Prostate gland (tissue), 2 donors: Measurements from ENCODE around the gene PPA1. TPM values are rescaled to one million over a fixed set of nuclear protein-coding genes. Genes with fewer than 3 reads are reported as not detected.

Source experiments
- DNase-seq: peaks from one replicate; pipeline ENCODE4 v3.0.0-alpha.2; 2019; ENCODE audit warnings: low spot score
- H3K27ac ChIP-seq, 2 donors: fragments of 200-600 bp; sonication (generic); 2 replicates each; pipeline ENCODE4 v1.5.1; 2017 to 2019
- H3K27me3 ChIP-seq: fragments of 200-600 bp; sonication (generic); replicated peaks from 2 replicates; pipeline ENCODE4 v1.5.1; 2019; ENCODE audit not compliant: insufficient read depth
- H3K36me3 ChIP-seq, 2 donors: fragments of 200-600 bp; sonication (generic); 1 replicate in 1 of 2; 2 replicates in 1 of 2; pipeline versions ENCODE4 v1.5.1 to v1.8.1; 2017 to 2019
- H3K4me1 ChIP-seq: fragments of 200-600 bp; sonication (generic); replicated peaks from 2 replicates; pipeline ENCODE4 v1.5.1; 2019
- H3K4me3 ChIP-seq, 2 donors: fragments of 200-600 bp; sonication (generic); 2 replicates each; pipeline ENCODE4 v1.5.1; 2017 to 2019
- H3K9me3 ChIP-seq: fragments of 200-600 bp; sonication (generic); 2 replicates; pipeline ENCODE4 v1.5.1; 2017
- CTCF ChIP-seq, 4 experiments: fragments of 200-600 bp in 2 of 4; fragments of 450-650 bp in 2 of 4; sonication (generic) in 2 of 4; IDR thresholded peaks; 1 replicate in 3 of 4; 2 replicates in 1 of 4; pipeline ENCODE4 v1.5.1; 2016 to 2019; ENCODE audit warnings: antibody characterized with exemption in 4 of 4, mild to moderate bottlenecking in 2 of 4, moderate library complexity in 2 of 4
- POLR2A ChIP-seq: fragments of 450-650 bp; IDR thresholded peaks from one replicate; pipeline ENCODE4 v1.6.1; 2016; ENCODE audit warnings: antibody characterized with exemption, mild to moderate bottlenecking
- POLR2AphosphoS5 ChIP-seq: sonication (generic); formaldehyde crosslinking; IDR thresholded peaks from one replicate; pipeline ENCODE4 v1.6.1; 2017; ENCODE audit warnings: antibody characterized with exemption
- WGBS: methylation state at CpG from one replicate; pipeline ENCODE4 v1.1.5; 2018; 5-methylcytosine and 5-hydroxymethylcytosine counted together
- intact Hi-C: fragments of 100-400 bp; cut with DNase I; formaldehyde crosslinking; loops from one replicate; pipeline ENCODE4 v1.14.2; 2022
- total RNA-seq, 2 donors: library from RNA; depleted of rRNA; stranded (reverse); fragments of >200 nt; gene quantifications; one replicate each; pipeline ENCODE4 v1.1.0, GENCODE V29; 2016

The PPA1 gene
- total RNA-seq, 2 donors from 2014 or later: 79.4 to 109 TPM

DNA sequence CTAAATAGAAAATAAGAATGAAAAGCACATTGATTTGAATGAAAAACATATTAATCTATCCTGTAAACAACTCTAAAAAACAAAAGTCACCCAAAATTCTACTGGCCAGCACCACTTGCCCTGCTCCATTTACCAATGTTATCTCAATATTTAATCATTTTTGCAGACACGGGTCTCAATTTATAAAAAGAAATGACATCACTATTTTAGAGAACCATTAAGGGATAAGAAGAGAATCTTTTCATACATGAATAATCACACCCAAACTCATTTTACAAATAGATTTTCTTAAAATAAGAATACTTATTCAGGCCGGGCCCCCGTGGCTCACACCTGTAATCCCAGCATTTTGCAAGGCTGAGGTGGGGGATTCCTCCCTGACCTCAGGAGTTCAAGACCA lies 66.8 kb downstream of the PPA1 start:
- intact Hi-C loops: no loop called here
- Histone ChIP-seq H3K4me3 (no peak overlapping the region), H3K27me3 (no peaks in the 10 kb centered on the region), H3K36me3 (no peaks in the 10 kb centered on the region), H3K27ac (no peak overlapping the region), H3K9me3 (no peaks in the 10 kb centered on the region), H3K4me1 (no peaks in the 10 kb centered on the region)
- TF ChIP-seq POLR2AphosphoS5 (no peak), CTCF (IDR thresholded peaks at IDR 0.05) (no peak), POLR2A (no peak)
- no peak for DNase-seq
- 71% methylated on average over 3 of the region's 3 CpGs for WGBS

DNA sequence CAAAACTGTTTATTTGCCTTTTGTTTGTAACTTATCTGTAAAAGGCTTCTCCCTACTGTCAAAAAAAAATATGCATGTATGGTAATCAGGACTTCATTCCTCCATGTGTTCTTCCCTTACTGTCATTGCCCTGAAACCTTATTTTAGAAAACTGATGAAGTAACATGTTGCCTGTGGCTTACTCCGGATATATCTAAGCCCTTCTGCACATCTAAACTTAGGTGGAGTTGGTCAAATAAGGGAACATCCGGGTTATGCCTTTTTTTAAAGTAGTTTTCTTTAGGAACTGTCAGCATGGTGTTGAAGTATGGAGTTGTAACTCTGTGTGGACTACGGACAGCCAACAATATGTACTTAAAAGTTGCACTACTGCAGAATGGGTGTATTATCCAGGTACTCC lies 69.1 kb downstream of the PPA1 start:
- DNase-seq: no peak
- no peaks in the 10 kb centered on the region for H3K4me1 ChIP-seq
- H3K27ac ChIP-seq: no peak overlapping the region
- TF ChIP-seq POLR2AphosphoS5 (no peak), POLR2A (no peak), CTCF (IDR thresholded peaks at IDR 0.05) (no peak)
- no peaks in the 10 kb centered on the region for H3K27me3 ChIP-seq
- intact Hi-C loops: no loop called here
- peaks cover 0 to 2% of the 10 kb centered on the region in 2 donors for H3K36me3 ChIP-seq
- 63% methylated on average over 3 of the region's 3 CpGs for WGBS
- H3K9me3 ChIP-seq: no peaks in the 10 kb centered on the region
- H3K4me3 ChIP-seq: no peak overlapping the region

DNA sequence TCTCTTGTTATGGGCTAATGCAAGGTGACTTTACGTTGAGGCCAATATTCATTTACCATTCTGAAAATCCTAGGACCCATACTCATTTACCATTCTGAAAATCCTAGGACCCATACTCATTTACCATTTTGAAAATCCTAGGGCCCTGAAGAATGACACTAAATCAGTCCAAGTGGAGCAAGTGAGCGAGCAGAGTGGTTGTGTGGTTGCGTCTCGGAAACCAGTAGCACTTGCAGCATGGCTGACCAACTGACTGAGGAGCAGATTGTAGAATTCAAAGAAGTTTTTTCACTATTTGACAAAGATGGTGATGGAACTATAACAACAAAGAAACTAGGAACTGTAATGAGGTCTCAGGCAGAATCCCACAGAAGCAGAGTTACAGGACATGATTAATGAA lies 69.8 kb downstream of the PPA1 start:
- 93% methylated on average over 4 of the region's 4 CpGs for WGBS
- H3K36me3 ChIP-seq: peaks cover 0 to 2% of the 10 kb centered on the region in 2 donors
- H3K9me3 ChIP-seq: no peaks in the 10 kb centered on the region
- intact Hi-C loops: no loop called here
- TF ChIP-seq CTCF (IDR thresholded peaks at IDR 0.05): no peak
- no peak for TF ChIP-seq POLR2A
- TF ChIP-seq POLR2AphosphoS5: no peak
- H3K27ac ChIP-seq: no peak overlapping the region
- H3K4me3 ChIP-seq: no peak overlapping the region
- DNase-seq: no peak
- H3K4me1 ChIP-seq: no peaks in the 10 kb centered on the region
- no peaks in the 10 kb centered on the region for H3K27me3 ChIP-seq

- H3K4me1 ChIP-seq: no peaks in the 10 kb centered on the region
- no peak overlapping the region for H3K27ac ChIP-seq
- H3K9me3 ChIP-seq: no peaks in the 10 kb centered on the region
- no peak for DNase-seq
- H3K36me3 ChIP-seq: peaks cover 0 to 2% of the 10 kb centered on the region in 2 donors
- TF ChIP-seq POLR2A (no peak), POLR2AphosphoS5 (no peak), CTCF (IDR thresholded peaks at IDR 0.05) (no peak)
- H3K4me3 ChIP-seq: no peak overlapping the region
- intact Hi-C loops: no loop called here
- no peaks in the 10 kb centered on the region for H3K27me3 ChIP-seq
- WGBS: 77% methylated on average over 1 of the region's 1 CpG
Measured at GRCh38 chr10:70162892-70163201, 70.4 kb downstream of the PPA1 start.

DNA sequence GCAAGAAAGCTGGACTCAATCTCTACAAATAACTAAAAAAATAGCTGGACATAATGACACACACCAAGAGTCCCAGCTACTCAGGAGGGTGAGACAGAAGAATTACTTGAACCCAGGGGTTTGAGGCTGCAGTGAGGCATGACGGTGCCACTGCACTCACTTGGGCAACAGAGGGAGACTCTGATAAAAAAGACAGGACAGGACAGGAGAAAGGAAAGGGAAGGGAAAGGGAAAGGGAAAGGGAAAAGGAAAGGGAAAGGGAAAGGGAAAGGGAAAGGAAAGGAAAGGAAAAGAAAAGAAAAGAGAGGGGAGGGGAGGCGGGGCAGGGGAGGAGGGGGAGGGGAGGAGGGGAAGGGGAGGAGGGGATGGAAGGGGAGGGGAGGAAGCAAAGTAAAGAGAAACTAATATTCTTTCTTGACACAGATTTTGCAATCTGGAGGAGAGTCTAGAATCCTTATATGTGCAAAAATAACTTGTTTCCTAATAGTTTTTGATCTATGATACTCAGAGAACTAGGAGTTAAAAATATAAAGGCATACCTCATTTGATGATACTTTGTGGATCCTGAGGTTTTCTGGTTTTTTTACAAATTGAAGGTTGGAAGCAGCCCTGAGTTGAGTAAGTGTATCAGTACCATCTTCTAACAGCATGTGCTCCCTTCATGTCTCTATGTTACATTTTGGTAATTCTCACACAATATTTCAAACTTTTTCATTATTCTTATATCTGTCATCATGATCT lies 70.9 kb downstream of the PPA1 start:
- no peak overlapping the region for H3K4me3 ChIP-seq
- no peak overlapping the region for H3K27ac ChIP-seq
- intact Hi-C loops: no loop called here
- no peak for TF ChIP-seq POLR2A
- TF ChIP-seq POLR2AphosphoS5: no peak
- no peak for TF ChIP-seq CTCF (IDR thresholded peaks at IDR 0.05)
- H3K9me3 ChIP-seq: no peaks in the 10 kb centered on the region
- no peak for DNase-seq
- H3K4me1 ChIP-seq: no peaks in the 10 kb centered on the region
- WGBS: 89% methylated on average over 2 of the region's 2 CpGs
- no peaks in the 10 kb centered on the region for H3K27me3 ChIP-seq
- peaks cover 0 to 2% of the 10 kb centered on the region in 2 donors for H3K36me3 ChIP-seq
